Peyer's patch (tissue), 4 donors: Measurements from ENCODE around the gene ACAP1.

ENCODE experiments used
- POLR2A ChIP-seq, 2 donors: fragments of 450-650 bp; IDR thresholded peaks; one replicate each; pipeline ENCODE4 v1.5.1; 2017; ENCODE audit warnings: antibody characterized with exemption in 2 of 2, mild to moderate bottlenecking in 2 of 2, moderate library complexity in 2 of 2
- TF ChIP-seq, protein P1 (sequence below), 6 experiments: fragments of 450-650 bp in 4 of 6; fragments of 200-600 bp in 2 of 6; sonication (generic) in 1 of 6; IDR thresholded peaks; one replicate each; pipeline ENCODE4 v1.5.1; 2017 to 2019; ENCODE audit warnings: antibody characterized with exemption in 6 of 6, mild to moderate bottlenecking in 3 of 6, moderate library complexity in 1 of 6

DNA sequence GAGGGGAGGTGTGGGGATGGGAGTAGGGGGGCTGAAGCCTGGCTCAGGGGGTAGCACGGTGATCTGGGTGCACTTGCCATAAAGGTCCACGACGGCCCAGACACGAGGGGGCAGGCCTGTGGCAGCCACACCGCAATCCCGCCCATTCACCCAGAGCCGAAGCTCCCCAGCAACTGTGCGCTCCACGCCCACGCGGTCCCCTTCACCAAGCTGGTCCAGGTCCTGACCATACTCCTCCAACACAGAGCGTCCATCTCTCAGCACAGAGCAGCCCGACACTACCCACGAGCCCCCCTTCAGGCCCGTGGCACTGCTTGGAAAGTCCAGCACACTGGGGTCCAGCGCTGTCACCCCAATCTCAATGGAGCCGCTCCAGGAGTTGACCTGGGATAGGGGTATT lies 8.8 kb upstream of the ACAP1 start:
- no peak for TF ChIP-seq POLR2A (IDR thresholded peaks at IDR 0.05)
- TF ChIP-seq, protein P1, sequence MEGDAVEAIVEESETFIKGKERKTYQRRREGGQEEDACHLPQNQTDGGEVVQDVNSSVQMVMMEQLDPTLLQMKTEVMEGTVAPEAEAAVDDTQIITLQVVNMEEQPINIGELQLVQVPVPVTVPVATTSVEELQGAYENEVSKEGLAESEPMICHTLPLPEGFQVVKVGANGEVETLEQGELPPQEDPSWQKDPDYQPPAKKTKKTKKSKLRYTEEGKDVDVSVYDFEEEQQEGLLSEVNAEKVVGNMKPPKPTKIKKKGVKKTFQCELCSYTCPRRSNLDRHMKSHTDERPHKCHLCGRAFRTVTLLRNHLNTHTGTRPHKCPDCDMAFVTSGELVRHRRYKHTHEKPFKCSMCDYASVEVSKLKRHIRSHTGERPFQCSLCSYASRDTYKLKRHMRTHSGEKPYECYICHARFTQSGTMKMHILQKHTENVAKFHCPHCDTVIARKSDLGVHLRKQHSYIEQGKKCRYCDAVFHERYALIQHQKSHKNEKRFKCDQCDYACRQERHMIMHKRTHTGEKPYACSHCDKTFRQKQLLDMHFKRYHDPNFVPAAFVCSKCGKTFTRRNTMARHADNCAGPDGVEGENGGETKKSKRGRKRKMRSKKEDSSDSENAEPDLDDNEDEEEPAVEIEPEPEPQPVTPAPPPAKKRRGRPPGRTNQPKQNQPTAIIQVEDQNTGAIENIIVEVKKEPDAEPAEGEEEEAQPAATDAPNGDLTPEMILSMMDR (IDR thresholded peaks at IDR 0.05) = no peak
